ENCODE data around the gene STRA6. TPM values are rescaled to one million over a fixed set of nuclear protein-coding genes. Genes with fewer than 3 reads are reported as not detected.
A peak's percentile ranks its signal among the peaks of the same experiment; 100 is the strongest.

The STRA6 gene
- total and polyA plus RNA-seq, 2 of the 8 experiments (the other 6 are each of a cell fraction or from before 2014, with no cell fraction given), result 9.3 to 14.5 TPM

DNA sequence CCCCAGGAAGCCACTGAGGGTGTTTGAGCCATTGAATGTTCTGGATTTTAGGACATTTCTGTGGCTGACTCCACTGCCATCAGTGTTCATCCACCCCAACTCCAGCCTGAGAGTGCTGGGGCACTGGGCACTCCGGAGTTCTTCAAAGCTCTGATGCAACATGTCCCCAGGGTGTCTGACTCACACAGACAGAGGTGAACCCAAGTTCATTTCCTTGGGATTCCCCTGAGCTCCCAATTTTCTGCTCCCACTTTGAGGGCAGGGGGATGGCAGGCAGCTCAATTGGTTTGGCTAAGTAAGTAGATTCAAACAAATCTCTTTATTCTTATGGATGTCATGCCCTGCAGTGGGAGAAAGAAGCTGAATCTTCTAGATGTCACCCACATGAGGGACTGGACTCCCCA, 2.2 kb downstream of the STRA6 start:
- Histone ChIP-seq H4K5ac (ENCODE audit: insufficient read length, low read depth, low read length) (no peak overlapping the region), H3K4me3 (ENCODE audit: extremely low read depth in 1 of 4, insufficient read depth in 2 of 4, low read depth in 3 of 4, low read length in 4 of 4) (peak overlapping the region in 1 of 4 experiments; percentile 4; a peak in 1 of 8 replicates), H3K18ac (ENCODE audit: extremely low read depth, low read length) (no peak overlapping the region; the same call in 1 of the 2 replicates), H3K27me3 (replicated peaks in 1 of 4; ENCODE audit: control insufficient read depth in 3 of 4, extremely low read depth in 1 of 4, insufficient read depth in 3 of 4, low read length in 3 of 4) (peaks cover 0 to 4% (median 2%) of the 10 kb centered on the region in 4 experiments; a peak in 2 of 7 replicates), H3K14ac (ENCODE audit: insufficient read length) (no peak overlapping the region), H4K20me1 (replicated peaks in 1 of 2; ENCODE audit: control insufficient read depth in 1 of 2, insufficient read depth in 2 of 2, low read length in 2 of 2) (no peaks in the 10 kb centered on the region), H3K9me3 (ENCODE audit: insufficient read depth in 2 of 2, low read depth in 1 of 2, low read length in 1 of 2) (no peaks in the 10 kb centered on the region), H2BK5ac (ENCODE audit: low read depth, low read length) (no peak overlapping the region), H2BK15ac (ENCODE audit: low read length) (0 out of 2 replicates have a peak overlapping the region, but pooled peaks have one; percentile 88), H3K4me1 (replicated peaks in 1 of 4; ENCODE audit: control insufficient read depth in 3 of 4, insufficient read depth in 4 of 4, low read length in 3 of 4) (peaks cover 0 to 46% (median 31%) of the 10 kb centered on the region in 4 experiments; a peak in 6 of 7 replicates), H4K91ac (replicated peaks; ENCODE audit: insufficient read length, low read length) (no peak overlapping the region), H3K79me2 (ENCODE audit: control insufficient read depth in 1 of 2, insufficient read depth in 2 of 2, low read length in 2 of 2) (0 out of 4 replicates have a peak, but pooled peaks cover 0 to 4% of the 10 kb centered on the region in 2 experiments), H4K8ac (ENCODE audit: extremely low read depth, insufficient read depth, low read length) (no peak overlapping the region; the same call in 1 of the 2 replicates), H2BK12ac (ENCODE audit: low read depth, low read length) (no peak overlapping the region), H3K79me1 (ENCODE audit: low read depth, low read length) (peaks cover 3% of the 10 kb centered on the region; the same call in 1 of the 2 replicates), H3K27ac (ENCODE audit: low read depth, low read length) (no peak overlapping the region), H2BK120ac (replicated peaks; ENCODE audit: low read depth, low read length) (no peak overlapping the region), H3K36me3 (ENCODE audit: control insufficient read depth in 2 of 4, insufficient read depth in 4 of 4, low read length in 3 of 4) (no peaks in the 10 kb centered on the region), H2BK20ac (ENCODE audit: low read length) (no peak overlapping the region), H3K4ac (replicated peaks; ENCODE audit: insufficient read length, low read depth, low read length) (no peak overlapping the region), H2AK5ac (ENCODE audit: low read depth, low read length) (no peak overlapping the region; the same call in 1 of the 2 replicates), H3K23me2 (ENCODE audit: low read depth, low read length) (peaks cover 4% of the 10 kb centered on the region; the same call in 1 of the 2 replicates), H3K9ac (replicated peaks in 1 of 4; ENCODE audit: extremely low read depth in 1 of 4, low read depth in 3 of 4, low read length in 3 of 4) (no peak overlapping the region), H3K23ac (ENCODE audit: insufficient read length) (no peak overlapping the region), H3K56ac (replicated peaks; ENCODE audit: insufficient read length, low read depth, low read length) (no peak overlapping the region), H3K4me2 (ENCODE audit: insufficient read depth in 1 of 2, low read depth in 2 of 2, low read length in 2 of 2) (no peak overlapping the region), H2AFZ (ENCODE audit: low read length) (no peak overlapping the region)
- 69% methylated on average over 1 of the region's 1 CpG; no CpG with 5 or more reads in 1 of the 2 experiments for WGBS, 2 experiments (ENCODE audit: extremely low coverage in 1 of 2, insufficient coverage in 1 of 2, insufficient read length in 1 of 2, insufficient replicate concordance in 2 of 2, low coverage in 1 of 2, low lambda C conversion rate in 2 of 2, missing lambda C conversion rate in 1 of 2)
- no peak for TF ChIP-seq BACH1 (IDR thresholded peaks at IDR 0.05; ENCODE audit: low read length)
- no peak for TF ChIP-seq CTBP2 (IDR thresholded peaks at IDR 0.05; ENCODE audit: borderline replicate concordance, insufficient read depth, insufficient read length, low read length)
- TF ChIP-seq NANOG (IDR thresholded peaks at IDR 0.05; ENCODE audit: insufficient read depth, low read depth, low read length, poor library complexity, severe bottlenecking), result no peak
- no peak for TF ChIP-seq CEBPB (IDR thresholded peaks at IDR 0.05; ENCODE audit: low read depth, low read length)
- no peak for TF ChIP-seq BRCA1 (IDR thresholded peaks at IDR 0.05; ENCODE audit: low read depth, low read length)
- TF ChIP-seq CREB1 (IDR thresholded peaks at IDR 0.05), result no peak
- no peak for TF ChIP-seq HDAC6 (IDR thresholded peaks at IDR 0.05; ENCODE audit: low read depth, low read length)
- TF ChIP-seq RBBP5 (IDR thresholded peaks at IDR 0.05; ENCODE audit: borderline replicate concordance, low read depth, low read length), result no peak
- no peak for TF ChIP-seq RFX5 (IDR thresholded peaks at IDR 0.05; ENCODE audit: borderline replicate concordance, low read depth, low read length)
- no peak for TF ChIP-seq RNF2 (IDR thresholded peaks at IDR 0.05; ENCODE audit: borderline replicate concordance, low read depth, low read length, missing control alignments, poor library complexity, severe bottlenecking)
- FAIRE-seq, result no peak
- CTCF ChIA-PET (ENCODE audit: partially characterized antibody), result interaction anchor here (0.9 to 6.1 kb wide), 17 partner anchors 9 to 122 kb away, joined by 3 to 38 read pairs (median 5); partner anchors contain the start of genes ISLR and ISLR2
- no peak for DNase-seq (ENCODE audit: low read depth in 1 of 2, low spot score in 2 of 2)
- POLR2A ChIA-PET (ENCODE audit: partially characterized antibody), result interaction anchor here (0.8 to 7.3 kb wide), 5 partner anchors 9 to 21 kb away, joined by 3 to 76 read pairs (median 44); no protein-coding TSS in a partner anchor

All from H1 (cell line).